ENCODE data around the gene SNRPD3.
"Not testable (repeated sequence)": the region's sequence is repeated elsewhere in the genome, so short reads cannot be mapped to it uniquely, and the experiment has no call there.

The SNRPD3 gene

DNA sequence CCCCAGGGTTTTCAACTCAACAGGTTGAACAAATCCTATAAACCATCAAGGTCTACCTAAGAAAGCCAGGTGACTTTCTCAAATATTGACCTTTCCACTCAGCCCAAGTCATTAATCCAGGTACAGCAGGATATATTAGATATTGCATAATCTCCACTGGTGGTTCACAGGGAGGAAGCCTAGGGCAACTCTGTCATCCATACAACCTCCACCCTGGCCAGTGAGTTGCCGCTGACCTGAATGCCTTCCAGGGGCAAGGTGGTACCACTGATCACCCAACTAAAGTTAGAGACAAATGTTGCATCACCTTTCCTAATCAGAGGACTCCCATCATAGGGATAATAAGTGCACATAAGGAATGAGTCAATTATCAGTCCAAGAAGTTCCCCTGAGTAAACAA is 23.7 kb upstream of the SNRPD3 start:
- DNase-seq, result no peak

DNA sequence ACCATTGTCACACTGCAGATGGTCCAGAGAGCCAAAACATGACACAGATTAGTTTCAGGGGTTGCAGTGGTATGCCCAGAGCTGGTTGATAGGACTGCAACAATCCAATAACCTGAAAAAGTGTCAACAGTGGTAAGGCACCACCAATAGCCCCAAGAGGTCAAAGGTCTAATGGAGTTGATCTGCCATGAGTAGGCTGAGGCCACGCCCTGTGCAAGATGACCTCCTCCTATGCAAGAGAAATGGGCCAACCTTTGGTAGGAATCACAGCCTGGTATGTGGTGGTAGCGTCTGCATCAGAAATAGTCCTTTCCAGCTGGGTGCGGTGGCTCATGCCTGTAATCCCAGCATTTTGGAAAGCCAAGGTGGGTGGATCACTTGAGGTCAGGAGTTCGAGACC is 20.5 kb upstream of the SNRPD3 start:
- DNase-seq, result no peak

DNA sequence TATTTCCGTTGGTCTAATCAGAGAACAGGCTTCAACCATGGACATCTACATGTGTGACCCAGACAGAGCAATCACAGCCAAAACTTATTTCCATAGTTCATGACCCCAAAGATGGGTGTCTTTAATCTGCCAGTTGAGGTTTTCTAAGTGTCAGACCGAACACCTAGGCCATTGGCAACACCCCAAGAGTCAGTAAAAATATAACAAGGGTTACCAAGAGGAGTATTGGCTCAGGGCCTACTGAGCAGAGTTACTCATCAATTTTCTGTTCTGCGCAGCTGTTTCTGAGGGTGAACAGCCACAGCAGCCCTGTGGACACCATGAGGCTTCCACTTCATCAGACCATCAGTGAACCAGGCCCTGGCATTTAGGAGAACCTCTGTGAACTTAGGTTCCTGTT is 19.7 kb upstream of the SNRPD3 start:
- DNase-seq, result no peak

DNA sequence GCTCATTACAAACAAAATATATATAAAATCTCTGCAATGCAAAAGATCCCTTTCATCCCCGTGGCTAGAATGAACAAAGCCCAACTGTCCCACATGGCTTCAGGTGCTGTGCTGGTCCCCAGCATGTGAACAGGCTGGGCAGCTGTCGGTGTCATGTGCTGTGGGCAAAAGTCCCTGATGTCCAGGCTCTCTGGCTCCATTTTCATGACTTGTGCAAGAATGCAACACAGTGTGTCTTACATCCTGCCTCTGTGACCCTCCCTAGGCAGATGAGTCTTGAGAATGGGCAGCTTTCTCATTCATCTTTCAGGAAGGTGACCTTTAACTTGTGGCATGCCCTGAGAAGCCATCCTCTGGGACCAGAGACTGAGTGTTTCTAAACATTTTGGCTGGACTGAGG is 15.3 kb upstream of the SNRPD3 start:
- no peak for DNase-seq

DNA sequence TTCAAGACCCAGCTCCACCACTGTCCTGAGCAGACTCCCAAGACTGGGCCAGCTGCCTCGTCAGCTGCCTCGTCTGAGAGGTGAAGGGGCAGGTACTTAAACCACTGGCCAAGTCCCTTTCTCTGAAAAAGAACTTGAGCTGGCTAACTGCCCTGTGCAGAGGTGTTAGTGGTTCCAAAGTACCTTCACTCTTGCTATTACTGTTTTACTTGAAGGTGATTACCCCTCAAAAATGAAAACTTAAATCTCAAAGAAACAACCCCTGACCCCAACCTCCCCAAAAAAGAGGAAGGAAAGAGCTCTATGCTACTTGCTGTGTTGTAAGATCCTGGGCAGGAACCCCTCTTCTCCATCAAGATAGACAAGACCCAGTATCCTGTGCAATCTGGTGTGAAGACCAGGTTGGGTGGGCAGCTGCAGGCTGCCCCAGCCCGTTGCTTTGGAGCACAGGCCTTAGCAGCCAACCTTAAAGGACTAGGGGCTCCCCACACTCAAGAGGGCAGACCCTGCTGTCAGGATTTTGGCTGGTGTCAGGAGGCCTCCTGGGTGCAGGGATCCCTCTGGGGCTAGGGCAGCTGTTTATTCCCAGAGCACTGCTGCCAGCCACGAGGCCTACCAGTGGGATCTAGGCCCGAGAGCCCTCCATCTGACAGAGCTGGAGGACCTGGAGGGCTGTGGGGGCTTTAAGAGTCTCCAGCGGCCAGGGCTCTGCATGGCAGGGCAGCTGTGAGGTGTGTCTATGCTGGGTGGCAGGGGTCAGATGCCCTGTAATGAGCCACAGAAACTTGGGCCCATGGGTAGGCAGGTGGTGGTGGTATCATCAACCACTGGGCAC is 13.9 kb upstream of the SNRPD3 start:
- DNase-seq, result no peak

- peak in 13 of 56 donors; percentile 4 to 43 (median 20) for DNase-seq
Observed at GRCh38 chr22:24542641-24543040, 13.2 kb upstream of the SNRPD3 start.

DNA sequence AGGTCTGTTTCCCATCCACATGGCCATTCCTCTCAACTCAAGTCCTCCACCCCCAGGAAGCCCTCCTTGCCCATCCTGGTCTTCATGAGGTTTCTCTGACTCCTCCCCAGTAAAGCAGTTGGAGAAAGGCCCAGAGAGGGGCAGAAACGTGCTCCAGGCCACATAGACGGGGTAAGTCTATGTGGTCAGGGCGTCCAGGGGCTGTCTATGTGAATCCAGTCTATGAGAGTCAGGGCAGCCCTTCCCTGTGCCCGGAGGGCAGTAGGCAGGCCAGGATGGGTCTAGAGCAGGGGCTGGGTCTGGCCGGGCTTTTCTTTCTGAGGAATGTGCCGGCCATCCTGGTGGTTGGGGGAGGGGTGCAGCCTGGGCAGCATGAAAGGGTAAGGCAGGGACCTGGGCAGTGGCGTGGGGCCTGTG is 12.6 kb upstream of the SNRPD3 start:
- DNase-seq, result no peak

DNA sequence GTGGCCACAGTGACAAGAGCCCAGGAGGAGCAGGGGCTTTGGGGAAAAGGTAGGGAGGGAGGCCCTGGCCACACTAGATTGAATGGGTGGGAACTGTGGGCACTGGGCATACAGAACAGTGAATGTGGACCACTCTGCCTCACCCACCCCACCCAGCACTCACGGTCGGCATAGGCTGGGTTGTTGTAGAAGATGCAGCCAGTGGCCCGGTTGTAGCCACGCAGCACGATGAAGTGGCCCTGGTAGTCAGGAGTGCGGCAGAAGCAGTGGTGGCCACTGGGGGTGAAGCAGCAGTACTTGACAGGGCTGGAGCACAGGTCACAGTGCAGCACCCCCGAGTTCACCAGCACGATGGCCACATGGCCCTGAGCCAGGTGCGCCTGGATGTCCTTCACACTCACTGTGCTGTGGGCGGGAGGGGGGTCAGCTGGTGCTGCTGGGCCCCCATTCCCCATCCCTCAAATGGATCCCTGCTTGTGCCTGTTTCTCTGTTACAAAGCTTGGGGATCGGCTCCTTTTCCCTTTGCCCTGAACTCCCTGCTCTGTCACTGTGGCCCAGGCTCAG is 12.0 kb upstream of the SNRPD3 start:
- DNase-seq, result peak in 1 of 56 donors; percentile 15

GRCh38 chr22:24548812-24549211 is 7.0 kb upstream of the SNRPD3 start:
- no peak for DNase-seq

DNA sequence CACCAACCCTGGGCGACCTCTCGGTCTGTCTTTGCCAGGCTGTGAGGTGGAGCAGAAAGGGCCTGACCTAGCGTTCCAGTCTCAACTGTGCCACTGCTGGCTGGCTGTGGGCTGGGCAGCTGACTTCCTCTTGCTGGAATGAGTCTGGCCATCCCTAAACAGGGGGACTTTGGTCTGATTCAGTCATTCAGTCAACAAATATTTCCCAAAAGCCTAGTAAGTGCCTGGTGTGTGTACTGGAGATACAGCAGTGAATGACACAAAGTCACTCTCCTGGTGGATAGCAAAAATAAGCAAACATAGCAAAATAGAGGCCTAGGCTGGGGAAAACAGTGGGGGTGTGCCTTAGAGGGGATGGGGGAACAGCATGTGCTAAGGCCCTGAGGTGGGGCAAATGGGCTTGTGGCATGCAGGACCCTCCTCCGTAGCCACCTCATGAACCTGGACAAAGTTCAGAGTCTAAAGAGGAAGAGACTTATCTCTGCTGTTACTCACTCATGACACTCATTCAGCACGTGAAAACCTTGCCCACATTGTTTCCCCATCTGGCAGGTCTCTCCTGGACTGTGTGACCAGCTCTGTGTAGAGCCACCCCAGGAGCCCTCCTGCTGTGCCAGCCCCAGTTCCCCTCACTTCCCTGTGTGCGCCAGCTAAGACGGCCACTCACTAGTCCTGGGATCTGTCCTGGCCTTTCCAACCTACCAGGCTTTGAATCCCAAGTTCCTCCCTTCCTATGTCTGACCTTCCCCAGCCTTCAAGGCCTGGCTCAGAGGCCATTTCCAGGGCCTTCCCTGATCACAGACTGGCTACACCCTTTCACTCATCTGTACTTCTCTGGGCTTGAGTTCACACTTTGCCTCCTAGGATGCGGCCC is 5.5 kb upstream of the SNRPD3 start:
- DNase-seq, result no peak

- no peak for DNase-seq
Observed at GRCh38 chr22:24550902-24551435, 4.8 kb upstream of the SNRPD3 start.

DNA sequence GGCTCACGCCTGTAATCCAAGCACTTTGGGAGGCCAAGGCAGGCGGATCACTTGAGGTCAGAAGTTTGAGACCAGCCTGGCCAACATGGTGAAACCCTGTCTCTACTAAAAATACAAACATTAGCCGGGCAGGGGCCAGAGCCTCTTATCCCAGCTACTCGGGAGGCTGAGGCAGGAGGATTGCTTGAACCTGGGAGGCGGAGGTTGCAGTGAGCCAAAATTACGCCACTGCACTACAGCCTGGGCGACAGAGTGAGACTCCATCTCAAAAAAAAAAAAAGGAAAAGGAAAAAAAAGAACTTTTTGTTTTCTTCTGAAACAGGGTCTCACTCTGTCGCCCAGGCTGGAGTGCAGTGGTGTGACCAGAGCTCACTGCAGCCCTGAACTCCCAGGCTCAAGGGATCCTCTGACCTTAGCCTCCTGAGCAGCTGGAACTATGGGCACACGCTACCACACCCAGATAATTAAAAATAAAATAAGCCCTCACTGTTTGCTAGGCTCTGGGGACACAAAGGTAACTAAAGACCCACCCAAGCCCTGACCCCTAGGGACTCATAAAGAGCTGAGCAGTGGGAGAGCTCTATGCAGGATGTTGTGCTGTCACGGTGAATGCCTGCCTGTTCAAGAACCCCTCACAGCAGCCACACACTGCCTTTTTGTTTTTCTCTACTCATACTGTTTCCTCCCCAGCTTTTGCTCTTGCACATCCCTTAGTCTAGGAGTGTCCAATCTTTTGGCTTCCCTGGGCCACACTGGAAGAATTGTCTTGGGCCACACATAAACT is 3.1 kb upstream of the SNRPD3 start:
- not testable (repeated sequence) for DNase-seq

DNA sequence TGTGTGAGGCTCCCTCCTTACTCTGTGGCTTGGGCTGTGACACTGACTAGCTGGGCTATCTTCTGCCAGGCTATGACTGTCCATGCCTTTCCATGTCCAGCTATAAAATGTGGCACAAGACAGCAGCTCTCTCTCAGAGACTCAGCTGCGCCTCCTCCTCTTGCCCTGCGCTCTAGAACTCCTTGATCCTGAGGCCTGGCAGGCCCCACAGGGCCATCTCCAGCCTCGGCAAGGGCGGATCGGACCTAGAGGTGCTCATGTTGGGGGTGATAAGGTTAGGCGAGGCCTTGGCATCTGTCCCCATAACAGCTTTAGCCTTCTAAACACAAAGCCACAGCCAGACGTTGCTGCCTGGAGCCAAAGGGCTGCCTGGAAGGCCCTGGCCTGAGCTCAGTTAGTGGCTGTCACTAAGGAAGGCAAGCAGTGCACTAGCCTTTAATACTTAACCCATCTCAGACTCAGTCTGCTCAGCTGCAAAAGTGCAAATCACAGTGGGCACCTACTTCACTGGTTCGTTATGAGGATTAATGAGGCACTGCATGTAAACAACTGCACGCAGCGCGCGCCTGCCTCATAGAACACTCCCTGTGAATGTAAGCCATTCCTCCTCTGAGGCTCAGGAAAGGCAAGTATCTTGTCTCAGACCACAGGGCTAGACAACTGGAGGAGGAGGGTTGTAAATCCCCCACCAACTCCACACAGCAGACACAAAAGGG is 2.0 kb upstream of the SNRPD3 start:
- DNase-seq, result peak in 2 of 56 donors; percentile 4 to 21

- DNase-seq, result peak in 7 of 56 donors; percentile 18 to 59 (median 46)
Observed at GRCh38 chr22:24554313-24555164, 1.3 kb upstream of the SNRPD3 start, which contains the start of gene GUCD1. TSS of gene GUCD1 (minus strand) at chr22:24555138. CDS start at chr22:24554991, 147 bp downstream.

GRCh38 chr22:24559471-24559870 is 3.7 kb downstream of the SNRPD3 start:
- no peak for DNase-seq

- DNase-seq, result no peak
Observed at GRCh38 chr22:24563246-24563645, 7.4 kb downstream of the SNRPD3 start.

DNA sequence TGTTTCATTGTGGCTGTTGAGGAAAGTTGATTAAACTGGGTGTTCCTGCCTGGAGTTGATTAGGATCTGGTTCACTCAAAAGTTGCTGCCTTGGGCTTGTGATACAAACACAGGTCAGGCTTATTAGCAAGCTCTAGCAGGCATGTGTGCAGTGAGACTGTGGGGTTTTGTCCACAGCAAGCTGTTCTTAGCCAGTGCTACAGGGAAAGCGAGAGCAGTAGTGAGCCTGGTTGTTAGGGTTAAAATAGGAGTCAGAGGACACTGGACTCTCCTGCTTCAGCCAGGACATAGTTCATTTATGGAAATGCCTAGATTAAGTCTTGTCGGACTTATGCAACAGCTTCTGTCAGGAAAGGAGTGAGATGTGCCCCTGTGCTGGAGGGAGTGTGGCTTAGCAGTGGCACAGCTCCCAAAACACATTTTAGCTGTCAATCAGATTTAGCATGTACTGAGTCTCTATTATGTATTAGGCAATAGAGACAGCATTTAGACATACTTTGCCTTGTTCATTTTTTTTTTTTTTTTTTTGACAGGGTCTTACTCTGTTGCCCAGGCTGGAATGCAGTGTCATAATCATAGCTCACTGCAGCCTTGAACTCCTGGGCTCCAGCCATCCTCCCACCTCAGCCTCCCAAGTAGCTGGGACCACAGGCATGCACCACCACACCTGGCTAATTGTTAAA is 8.7 kb downstream of the SNRPD3 start:
- DNase-seq, result no peak

DNA sequence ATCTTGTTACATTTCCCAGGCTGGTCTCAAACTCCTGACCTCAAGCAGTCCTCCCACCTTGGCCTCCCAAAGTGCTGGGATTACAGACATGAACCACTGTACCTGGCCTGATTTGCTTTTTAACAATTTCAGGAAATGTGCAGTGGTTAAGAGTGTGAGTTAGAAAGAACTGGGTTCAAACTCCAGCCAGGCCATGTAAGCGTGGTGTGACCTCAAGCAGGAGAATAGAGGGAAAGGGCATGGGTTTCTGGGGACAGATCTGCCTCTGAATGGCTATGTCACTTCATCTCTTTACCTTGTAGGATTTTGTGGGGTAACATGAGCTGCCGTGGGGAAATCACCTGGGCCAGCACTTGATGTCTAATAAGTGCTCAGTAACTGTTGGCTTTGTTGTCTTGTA is 9.3 kb downstream of the SNRPD3 start:
- DNase-seq, result no peak

All from nucleus accumbens (tissue), 56 donors.